K562 (cell line): Measurements from ENCODE around the gene ZFYVE16. TPM values are rescaled to one million over a fixed set of nuclear protein-coding genes. Genes with fewer than 3 reads are reported as not detected.

Experiments
- CTCFL ChIP-seq: IDR thresholded peaks from 2 replicates; pipeline ENCODE4 v1.6.1; 2011; ENCODE audit warnings: borderline replicate concordance, low read depth, mild to moderate bottlenecking, moderate library complexity, low read length; ENCODE audit not compliant: insufficient read depth, poor library complexity, severe bottlenecking
- FOXK2 ChIP-seq, 2 experiments: fragments of 450-650 bp; IDR thresholded peaks in 1 of 2; conservative IDR thresholded peaks in 1 of 2; 2 replicates each; pipeline ENCODE4 v1.6.1; 2016; ENCODE audit warnings: low read depth in 2 of 2, mild to moderate bottlenecking in 1 of 2
- GABPB1 ChIP-seq: sonication (generic); formaldehyde crosslinking; IDR thresholded peaks from 2 replicates; pipeline ENCODE4 v1.8.0; 2022; ENCODE audit warnings: mild to moderate bottlenecking, missing genetic modification reagents
- HBP1 ChIP-seq: fragments of 450-650 bp; formaldehyde crosslinking; IDR thresholded peaks from 2 replicates; pipeline ENCODE4 v1.4.0; 2022; ENCODE audit warnings: missing genetic modification characterization
- HDAC2 ChIP-seq: fragments of 450-650 bp; IDR thresholded peaks from 2 replicates; pipeline ENCODE4 v1.6.1; 2016; ENCODE audit warnings: mild to moderate bottlenecking
- MTA1 ChIP-seq: fragments of 450-650 bp; IDR thresholded peaks from 2 replicates; pipeline ENCODE4 v1.6.1; 2017; ENCODE audit warnings: borderline replicate concordance
- MTA3 ChIP-seq: fragments of 450-650 bp; formaldehyde crosslinking; IDR thresholded peaks from 2 replicates; pipeline ENCODE4 v1.6.1; 2017; ENCODE audit warnings: mild to moderate bottlenecking, borderline replicate concordance
- NR2C1 ChIP-seq, 2 experiments: fragments of 450-650 bp; IDR thresholded peaks; 2 replicates each; pipeline ENCODE4 v1.6.1; 2017; ENCODE audit warnings: mild to moderate bottlenecking in 2 of 2, antibody characterized with exemption in 1 of 2, inconsistent platforms in 1 of 2, missing compliant biosample characterization in 1 of 2, missing genetic modification characterization in 1 of 2
- NRF1 ChIP-seq, 2 experiments: fragments of 450-650 bp; IDR thresholded peaks in 1 of 2; conservative IDR thresholded peaks in 1 of 2; 2 replicates each; pipeline ENCODE4 v1.6.1; 2014; ENCODE audit warnings: mild to moderate bottlenecking in 2 of 2
- PHF20 ChIP-seq: fragments of 450-650 bp; IDR thresholded peaks from 2 replicates; pipeline ENCODE4 v1.6.1; 2018; ENCODE audit not compliant: partially characterized antibody
- SP2 ChIP-seq: IDR thresholded peaks from 2 replicates; pipeline ENCODE4 v1.6.1; 2011; ENCODE audit warnings: mild to moderate bottlenecking, low read depth, low read length, moderate library complexity; ENCODE audit not compliant: poor library complexity, severe bottlenecking; ENCODE audit errors: extremely low read depth
- TRIM24 ChIP-seq, 2 experiments: fragments of 450-650 bp; IDR thresholded peaks; 2 replicates each; pipeline ENCODE4 v1.6.1; 2016
- ZBTB17 ChIP-seq: fragments of 450-650 bp; formaldehyde crosslinking; IDR thresholded peaks from 2 replicates; pipeline ENCODE4 v1.4.0; 2020; ENCODE audit warnings: mild to moderate bottlenecking
- ZNF324 ChIP-seq: fragments of 250-450 bp; sonication (Bioruptor Pico); IDR thresholded peaks from 2 replicates; pipeline ENCODE4 v1.4.0; 2020; ENCODE audit warnings: mild to moderate bottlenecking
- ZNF384 ChIP-seq: IDR thresholded peaks from 2 replicates; pipeline ENCODE4 v1.6.1; 2012; ENCODE audit warnings: low read depth, low read length, improper control_type of control experiment
- polyA plus RNA-seq, 8 experiments: library from polyadenylated mRNA; depleted of rRNA in 4 of 8; stranded (reverse) in 5 of 8; unstranded in 3 of 8; fragments of >200 nt; fragmentation: Nextera tagmentation in 2 of 8; fragmentation: Illumina TruSeq in 1 of 8; extraction: Ambion mirVana in 2 of 8; extraction: Trizol in 1 of 8; gene quantifications; 2 replicates each; pipeline versions ENCODE4 v1.2.1 to v1.2.3, GENCODE V29; 2011 to 2014; ENCODE audit warnings: inconsistent platforms in 1 of 8, missing spikeins in 1 of 8
- total RNA-seq, 7 experiments: library from RNA; depleted of rRNA in 6 of 7; stranded (reverse); fragments of >200 nt in 6 of 7; fragmentation: Illumina TruSeq in 2 of 7; extraction: Trizol in 2 of 7; gene quantifications; 2 replicates each; pipeline versions ENCODE4 v1.2.1 to v1.2.3, GENCODE V29; 2011 to 2021; ENCODE audit warnings: low replicate concordance in 1 of 7
- TF ChIP-seq, protein P1 (sequence below): IDR thresholded peaks from 3 replicates; pipeline ENCODE4 v1.6.1; 2011; ENCODE audit warnings: borderline replicate concordance, mild to moderate bottlenecking, moderate library complexity; ENCODE audit not compliant: insufficient read length; ENCODE audit errors: extremely low read depth
- TF ChIP-seq, protein P2 (sequence below): fragments of 450-650 bp; formaldehyde crosslinking; IDR thresholded peaks from 2 replicates; pipeline ENCODE4 v1.4.0; 2020; ENCODE audit warnings: mild to moderate bottlenecking, moderate library complexity

Gene ZFYVE16
- total and polyA plus RNA-seq, 9 of the 15 experiments (the other 6 are each of a cell fraction or from before 2014, with no cell fraction given) = 6.0 to 18.9 (median 12.5) TPM

- TF ChIP-seq, protein P1, sequence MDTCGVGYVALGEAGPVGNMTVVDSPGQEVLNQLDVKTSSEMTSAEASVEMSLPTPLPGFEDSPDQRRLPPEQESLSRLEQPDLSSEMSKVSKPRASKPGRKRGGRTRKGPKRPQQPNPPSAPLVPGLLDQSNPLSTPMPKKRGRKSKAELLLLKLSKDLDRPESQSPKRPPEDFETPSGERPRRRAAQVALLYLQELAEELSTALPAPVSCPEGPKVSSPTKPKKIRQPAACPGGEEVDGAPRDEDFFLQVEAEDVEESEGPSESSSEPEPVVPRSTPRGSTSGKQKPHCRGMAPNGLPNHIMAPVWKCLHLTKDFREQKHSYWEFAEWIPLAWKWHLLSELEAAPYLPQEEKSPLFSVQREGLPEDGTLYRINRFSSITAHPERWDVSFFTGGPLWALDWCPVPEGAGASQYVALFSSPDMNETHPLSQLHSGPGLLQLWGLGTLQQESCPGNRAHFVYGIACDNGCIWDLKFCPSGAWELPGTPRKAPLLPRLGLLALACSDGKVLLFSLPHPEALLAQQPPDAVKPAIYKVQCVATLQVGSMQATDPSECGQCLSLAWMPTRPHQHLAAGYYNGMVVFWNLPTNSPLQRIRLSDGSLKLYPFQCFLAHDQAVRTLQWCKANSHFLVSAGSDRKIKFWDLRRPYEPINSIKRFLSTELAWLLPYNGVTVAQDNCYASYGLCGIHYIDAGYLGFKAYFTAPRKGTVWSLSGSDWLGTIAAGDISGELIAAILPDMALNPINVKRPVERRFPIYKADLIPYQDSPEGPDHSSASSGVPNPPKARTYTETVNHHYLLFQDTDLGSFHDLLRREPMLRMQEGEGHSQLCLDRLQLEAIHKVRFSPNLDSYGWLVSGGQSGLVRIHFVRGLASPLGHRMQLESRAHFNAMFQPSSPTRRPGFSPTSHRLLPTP = no peak
- TF ChIP-seq MTA1 = peak; percentile 50; the same call in 1 of the 2 replicates
- no peak for TF ChIP-seq SP2
- peak; percentile 54; the same call in 1 of the 2 replicates for TF ChIP-seq MTA3
- TF ChIP-seq GABPB1 (CRISPR knock-in tag) = peak; percentile 81
- peak; percentile 76 for TF ChIP-seq ZBTB17 (CRISPR knock-in tag)
- peak in 1 of 2 experiments; percentile 28; a peak in 1 of 4 replicates for TF ChIP-seq FOXK2 (conservative IDR thresholded peaks at IDR 0.05 in 1 of 2, IDR thresholded peaks at IDR 0.05 in 1 of 2; ENCODE audit: low read depth in 2 of 2)
- TF ChIP-seq HDAC2 = peak; percentile 79; the same call in 1 of the 2 replicates
- TF ChIP-seq ZNF324 (CRISPR knock-in tag) = no peak
- no peak for TF ChIP-seq ZNF384
- peak; percentile 98 for TF ChIP-seq NRF1 (conservative IDR thresholded peaks at IDR 0.05 in 1 of 2, IDR thresholded peaks at IDR 0.05 in 1 of 2)
- TF ChIP-seq HBP1 (CRISPR knock-in tag) = no peak
- TF ChIP-seq NR2C1 (IDR thresholded peaks at IDR 0.05) = no peak
- TF ChIP-seq NR2C1 (tag; IDR thresholded peaks at IDR 0.05) = no peak
- peak; percentile 65 for TF ChIP-seq CTCFL
- TF ChIP-seq PHF20 = peak; percentile 85
- TF ChIP-seq TRIM24 (IDR thresholded peaks at IDR 0.05) = peak in 1 of 2 experiments; percentile 30; a peak in 1 of 4 replicates
- TF ChIP-seq, protein P2, sequence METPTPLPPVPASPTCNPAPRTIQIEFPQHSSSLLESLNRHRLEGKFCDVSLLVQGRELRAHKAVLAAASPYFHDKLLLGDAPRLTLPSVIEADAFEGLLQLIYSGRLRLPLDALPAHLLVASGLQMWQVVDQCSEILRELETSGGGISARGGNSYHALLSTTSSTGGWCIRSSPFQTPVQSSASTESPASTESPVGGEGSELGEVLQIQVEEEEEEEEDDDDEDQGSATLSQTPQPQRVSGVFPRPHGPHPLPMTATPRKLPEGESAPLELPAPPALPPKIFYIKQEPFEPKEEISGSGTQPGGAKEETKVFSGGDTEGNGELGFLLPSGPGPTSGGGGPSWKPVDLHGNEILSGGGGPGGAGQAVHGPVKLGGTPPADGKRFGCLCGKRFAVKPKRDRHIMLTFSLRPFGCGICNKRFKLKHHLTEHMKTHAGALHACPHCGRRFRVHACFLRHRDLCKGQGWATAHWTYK (CRISPR knock-in tag) = no peak
Observed at GRCh38 chr5:80407735-80408483, at the start of gene ZFYVE16 (continued).
